ENCODE measurements around the gene TPCN1. TPM values are rescaled to one million over a fixed set of nuclear protein-coding genes. Genes with fewer than 3 reads are reported as not detected.

Gene TPCN1
- total RNA-seq, result 16.9 and 20.1 TPM in 2 replicates
- 31.3 and 32.1 TPM in 2 replicates for polyA plus RNA-seq

DNA sequence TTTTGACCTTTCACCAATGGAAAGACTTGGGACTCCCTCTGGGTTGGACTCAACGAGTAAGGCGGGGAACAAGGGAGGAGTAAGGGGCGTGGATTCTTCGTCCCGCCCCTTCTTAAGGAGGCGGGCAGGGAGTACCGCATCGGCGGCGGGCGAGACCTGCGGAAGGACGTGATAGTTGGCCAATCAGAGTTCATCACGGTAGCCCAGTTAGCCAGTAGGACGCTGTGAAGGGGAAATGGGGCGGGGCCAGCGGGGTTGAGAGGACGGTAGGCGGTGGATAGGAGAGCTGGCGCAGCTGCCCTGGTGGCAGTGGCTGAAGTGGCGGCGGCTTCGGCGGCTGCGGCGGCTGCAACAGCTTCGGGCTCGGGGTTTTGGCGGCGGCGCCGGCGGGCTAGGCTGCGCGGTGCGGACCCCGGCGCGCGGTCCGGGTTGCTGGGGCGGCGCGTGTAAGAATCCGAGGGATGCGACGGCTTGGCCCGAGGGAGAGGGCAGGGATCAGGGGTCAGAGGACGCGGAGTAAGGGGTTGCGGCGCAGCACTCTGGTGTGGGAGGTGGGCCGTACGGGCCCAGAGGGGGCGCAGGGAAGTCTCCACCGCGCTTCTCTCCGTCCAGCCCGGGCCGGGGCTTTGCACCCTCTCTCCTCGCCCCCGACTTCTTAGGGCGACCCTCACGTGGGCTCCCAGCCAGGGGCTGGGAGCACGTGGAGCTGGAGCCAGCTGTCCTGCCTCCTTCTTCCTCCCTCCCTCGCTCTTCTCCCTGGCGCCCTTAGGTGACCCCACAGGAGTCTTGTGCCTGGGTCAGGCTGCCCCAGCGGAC is at the start of gene TPCN1:
Gene TPCN1, plus strand, starts transcription at position 284 of the 816 bp plus-strand sequence. CDS start 5,389 bp downstream, outside the sequence.
- Histone ChIP-seq H3K79me2 (peaks cover 13% of the 10 kb centered on the region), H3K27me3 (no peaks in the 10 kb centered on the region), H3K4me3 (peak within 1 kb of the TSS; percentile 34), H3K4me1 (ENCODE audit: insufficient read depth) (peaks cover 20% of the 10 kb centered on the region), H3K27ac (peak within 1 kb of the TSS; percentile 93), H3K4me2 (peak within 1 kb of the TSS; percentile 77), H3K9me2 (replicated peaks; ENCODE audit: insufficient read depth) (no peaks in the 10 kb centered on the region), H2AFZ (peak within 1 kb of the TSS; percentile 31), H3K9me3 (ENCODE audit: low read depth) (no peaks in the 10 kb centered on the region), H4K20me1 (ENCODE audit: insufficient read depth, poor library complexity, severe bottlenecking) (no peaks in the 10 kb centered on the region), H3K36me3 (replicated peaks; ENCODE audit: insufficient read depth, low read depth) (no peaks in the 10 kb centered on the region)
- TF ChIP-seq EZH2 (IDR thresholded peaks at IDR 0.05; ENCODE audit: borderline replicate concordance) (no peak), EZH2phosphoT487 (IDR thresholded peaks at IDR 0.05; ENCODE audit: low read depth, severe bottlenecking, unreplicated experiment) (no peak)
- TF ChIP-seq, protein P1, sequence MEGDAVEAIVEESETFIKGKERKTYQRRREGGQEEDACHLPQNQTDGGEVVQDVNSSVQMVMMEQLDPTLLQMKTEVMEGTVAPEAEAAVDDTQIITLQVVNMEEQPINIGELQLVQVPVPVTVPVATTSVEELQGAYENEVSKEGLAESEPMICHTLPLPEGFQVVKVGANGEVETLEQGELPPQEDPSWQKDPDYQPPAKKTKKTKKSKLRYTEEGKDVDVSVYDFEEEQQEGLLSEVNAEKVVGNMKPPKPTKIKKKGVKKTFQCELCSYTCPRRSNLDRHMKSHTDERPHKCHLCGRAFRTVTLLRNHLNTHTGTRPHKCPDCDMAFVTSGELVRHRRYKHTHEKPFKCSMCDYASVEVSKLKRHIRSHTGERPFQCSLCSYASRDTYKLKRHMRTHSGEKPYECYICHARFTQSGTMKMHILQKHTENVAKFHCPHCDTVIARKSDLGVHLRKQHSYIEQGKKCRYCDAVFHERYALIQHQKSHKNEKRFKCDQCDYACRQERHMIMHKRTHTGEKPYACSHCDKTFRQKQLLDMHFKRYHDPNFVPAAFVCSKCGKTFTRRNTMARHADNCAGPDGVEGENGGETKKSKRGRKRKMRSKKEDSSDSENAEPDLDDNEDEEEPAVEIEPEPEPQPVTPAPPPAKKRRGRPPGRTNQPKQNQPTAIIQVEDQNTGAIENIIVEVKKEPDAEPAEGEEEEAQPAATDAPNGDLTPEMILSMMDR (IDR thresholded peaks at IDR 0.05; ENCODE audit: poor library complexity), result no peak
- WGBS (ENCODE audit: low lambda C conversion rate, missing lambda C conversion rate), result under 1% methylated on average over 45 of the region's 68 CpGs
- peak; percentile 100 for DNase-seq (ENCODE audit: low spot score)

DNA sequence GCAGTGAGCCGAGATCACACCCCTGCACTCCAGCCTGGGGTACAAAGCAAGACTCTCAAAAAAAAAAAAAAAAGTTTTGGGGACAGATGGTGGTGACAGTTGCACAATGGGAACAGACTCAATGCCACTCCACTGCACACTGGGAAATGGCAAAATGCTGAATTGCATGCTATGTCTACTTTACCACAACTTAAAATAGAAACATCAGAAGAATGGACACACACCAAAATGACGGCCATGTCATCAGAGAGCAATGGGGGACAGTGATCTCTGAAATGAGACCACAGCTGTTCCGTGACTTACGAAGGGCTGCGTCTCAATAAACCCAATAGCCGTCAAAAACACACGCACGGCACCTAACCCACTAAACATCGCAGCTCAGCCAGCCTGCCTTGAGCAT is 49.7 kb upstream of the TPCN1 start:
- DNase-seq (ENCODE audit: low spot score), result no peak
- no peaks in the 10 kb centered on the region for H3K9me2 ChIP-seq (replicated peaks; ENCODE audit: insufficient read depth)
- no peak for TF ChIP-seq EZH2phosphoT487 (IDR thresholded peaks at IDR 0.05; ENCODE audit: low read depth, severe bottlenecking, unreplicated experiment)
- no peak for TF ChIP-seq EZH2 (IDR thresholded peaks at IDR 0.05; ENCODE audit: borderline replicate concordance)
- TF ChIP-seq, protein P1 (IDR thresholded peaks at IDR 0.05; ENCODE audit: poor library complexity), result no peak
- no peak overlapping the region for H2AFZ ChIP-seq
- no peak overlapping the region for H3K4me2 ChIP-seq
- no peaks in the 10 kb centered on the region for H3K9me3 ChIP-seq (ENCODE audit: low read depth)
- WGBS (ENCODE audit: low lambda C conversion rate, missing lambda C conversion rate), result 95% methylated on average over 9 of the region's 9 CpGs
- H3K79me2 ChIP-seq, result no peaks in the 10 kb centered on the region
- H3K4me1 ChIP-seq (ENCODE audit: insufficient read depth), result no peaks in the 10 kb centered on the region
- H4K20me1 ChIP-seq (ENCODE audit: insufficient read depth, poor library complexity, severe bottlenecking), result no peaks in the 10 kb centered on the region
- H3K27me3 ChIP-seq, result no peaks in the 10 kb centered on the region
- H3K4me3 ChIP-seq, result no peak overlapping the region
- no peak overlapping the region for H3K27ac ChIP-seq
- H3K36me3 ChIP-seq (replicated peaks; ENCODE audit: insufficient read depth, low read depth), result no peaks in the 10 kb centered on the region

DNA sequence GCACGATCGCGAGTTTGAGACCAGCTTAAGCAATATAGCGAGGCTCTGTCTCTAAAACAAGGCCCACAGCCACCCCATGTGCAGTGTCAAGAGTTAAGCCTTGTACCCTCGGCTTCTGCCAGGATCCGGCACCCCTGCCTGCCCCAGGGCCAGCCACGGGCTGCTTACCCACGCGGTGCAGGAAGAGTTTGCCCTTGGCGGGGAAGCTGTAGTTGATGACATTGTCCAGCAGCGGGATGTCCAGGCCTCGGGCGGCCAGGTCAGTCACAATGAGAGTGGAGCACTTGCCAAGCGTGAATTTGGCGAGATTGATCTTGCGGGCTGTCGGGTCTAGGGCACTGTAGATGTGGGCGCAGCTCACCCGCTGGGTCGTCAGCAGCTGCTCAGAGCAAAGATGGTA is 49.1 kb upstream of the TPCN1 start:
- no peak overlapping the region for H3K4me2 ChIP-seq
- no peaks in the 10 kb centered on the region for H4K20me1 ChIP-seq (ENCODE audit: insufficient read depth, poor library complexity, severe bottlenecking)
- H3K79me2 ChIP-seq, result no peaks in the 10 kb centered on the region
- 97% methylated on average over 20 of the region's 20 CpGs for WGBS (ENCODE audit: low lambda C conversion rate, missing lambda C conversion rate)
- H3K9me3 ChIP-seq (ENCODE audit: low read depth), result no peaks in the 10 kb centered on the region
- no peak overlapping the region for H2AFZ ChIP-seq
- TF ChIP-seq EZH2phosphoT487 (IDR thresholded peaks at IDR 0.05; ENCODE audit: low read depth, severe bottlenecking, unreplicated experiment), result no peak
- H3K4me1 ChIP-seq (ENCODE audit: insufficient read depth), result no peaks in the 10 kb centered on the region
- no peak overlapping the region for H3K27ac ChIP-seq
- DNase-seq (ENCODE audit: low spot score), result no peak
- H3K9me2 ChIP-seq (replicated peaks; ENCODE audit: insufficient read depth), result no peaks in the 10 kb centered on the region
- H3K4me3 ChIP-seq, result no peak overlapping the region
- H3K27me3 ChIP-seq, result no peaks in the 10 kb centered on the region
- H3K36me3 ChIP-seq (replicated peaks; ENCODE audit: insufficient read depth, low read depth), result no peaks in the 10 kb centered on the region

GRCh38 chr12:113173081-113173698 is 48.1 kb upstream of the TPCN1 start:
- Histone ChIP-seq H3K4me3 (no peak overlapping the region), H3K36me3 (replicated peaks; ENCODE audit: insufficient read depth, low read depth) (no peaks in the 10 kb centered on the region), H3K9me2 (replicated peaks; ENCODE audit: insufficient read depth) (no peaks in the 10 kb centered on the region), H2AFZ (no peak overlapping the region), H3K27ac (no peak overlapping the region), H3K9me3 (ENCODE audit: low read depth) (no peaks in the 10 kb centered on the region), H3K79me2 (no peaks in the 10 kb centered on the region), H4K20me1 (ENCODE audit: insufficient read depth, poor library complexity, severe bottlenecking) (no peaks in the 10 kb centered on the region), H3K4me2 (no peak overlapping the region), H3K27me3 (no peaks in the 10 kb centered on the region), H3K4me1 (ENCODE audit: insufficient read depth) (no peaks in the 10 kb centered on the region)
- DNase-seq (ENCODE audit: low spot score), result no peak
- WGBS (ENCODE audit: low lambda C conversion rate, missing lambda C conversion rate), result 91% methylated on average over 7 of the region's 7 CpGs
- no peak for TF ChIP-seq EZH2phosphoT487 (IDR thresholded peaks at IDR 0.05; ENCODE audit: low read depth, severe bottlenecking, unreplicated experiment)
- TF ChIP-seq EZH2 (IDR thresholded peaks at IDR 0.05; ENCODE audit: borderline replicate concordance), result no peak
- TF ChIP-seq, protein P1 (IDR thresholded peaks at IDR 0.05; ENCODE audit: poor library complexity), result no peak

Measured in hepatocyte (in vitro differentiated cells).